Adrenal gland (tissue), 12 donors: ENCODE data around the gene IBSP. TPM values are rescaled to one million over a fixed set of nuclear protein-coding genes. Genes with fewer than 3 reads are reported as not detected.
A peak's percentile ranks its signal among the peaks of the same experiment; 100 is the strongest.

ENCODE experiments used
- DNase-seq, 7 donors: peaks; one replicate each; pipeline ENCODE4 v3.0.0-alpha.2; 2019 to 2020
- H3K27ac ChIP-seq, 5 donors: fragments of 200-600 bp; sonication (generic) in 4 of 5; 1 replicate in 3 of 5; 2 replicates in 2 of 5; pipeline versions ENCODE4 v1.5.1 to v1.8.0; 2016 to 2020; ENCODE audit warnings: mild to moderate bottlenecking in 1 of 5
- H3K27me3 ChIP-seq: fragments of 200-600 bp; 2 replicates; pipeline ENCODE4 v1.8.0; 2021
- H3K36me3 ChIP-seq, 2 donors: fragments of 200-600 bp; replicated peaks in 1 of 2; 1 replicate in 1 of 2; 2 replicates in 1 of 2; pipeline versions ENCODE4 v1.5.1 to v1.8.0; 2018 to 2022
- H3K4me1 ChIP-seq, 2 donors: fragments of 200-600 bp; replicated peaks in 1 of 2; 1 replicate in 1 of 2; 2 replicates in 1 of 2; pipeline versions ENCODE4 v1.5.1 to v1.8.0; 2018 to 2021
- H3K4me3 ChIP-seq, 4 donors: fragments of 200-600 bp; sonication (generic) in 3 of 4; one replicate each; pipeline ENCODE4 v1.5.1; 2016 to 2018
- H3K9me3 ChIP-seq, 3 donors: fragments of 200-600 bp; sonication (generic) in 1 of 3; replicated peaks in 1 of 3; 1 replicate in 2 of 3; 2 replicates in 1 of 3; pipeline versions ENCODE4 v1.5.1 to v1.8.0; 2016 to 2021
- POLR2A ChIP-seq, 2 donors: fragments of 450-650 bp; IDR thresholded peaks; one replicate each; pipeline ENCODE4 v1.6.1; 2017; ENCODE audit warnings: antibody characterized with exemption in 2 of 2, mild to moderate bottlenecking in 2 of 2, moderate library complexity in 1 of 2
- WGBS, 4 donors: extraction: QIAGEN DNeasy Blood & Tissue Kit in 2 of 4; methylation state at CpG; one replicate each; pipeline versions ENCODE4 v1.1.5 to v1.1.7; 2013 to 2017; 5-methylcytosine and 5-hydroxymethylcytosine counted together
- intact Hi-C, 2 donors: fragments of 100-400 bp; cut with DNase I; formaldehyde crosslinking; loops; one replicate each; pipeline versions ENCODE4 v1.14.1 to v1.15.0; 2022 to 2023
- polyA plus RNA-seq, 3 donors: library from polyadenylated mRNA; stranded (reverse); fragments of 200-250 nt in 2 of 3; fragments of 350-450 nt in 1 of 3; fragmentation: Illumina TruSeq in 1 of 3; extraction: RNeasy Lipid Tissue Mini Kit (QIAGEN cat#74804) in 1 of 3; gene quantifications; one replicate each; pipeline ENCODE4 v1.2.3, GENCODE V29; 2013 to 2014
- total RNA-seq, 9 donors: library from RNA; depleted of rRNA in 4 of 9; stranded (reverse); fragments of >200 nt in 4 of 9; fragments of 120-200 nt in 1 of 9; fragmentation: NEBNext Ultra II Directional in 1 of 9; extraction: Animal tissue kit (Norgen Biotek cat#: 25700) in 1 of 9; gene quantifications; one replicate each; pipeline versions ENCODE4 v1.1.0 to v1.2.4, GENCODE V29; 2013 to 2023
- TF ChIP-seq, protein P1 (sequence below), 6 experiments: fragments of 450-650 bp in 4 of 6; fragments of 200-600 bp in 2 of 6; sonication (generic) in 1 of 6; IDR thresholded peaks; 1 replicate in 5 of 6; 2 replicates in 1 of 6; pipeline versions ENCODE4 v1.5.1 to v1.8.0; 2016 to 2021; ENCODE audit warnings: antibody characterized with exemption in 6 of 6, mild to moderate bottlenecking in 2 of 6, moderate library complexity in 1 of 6
- donor health status: healthy with polysubstance abuse.
- donor health status: Bipolar disorder and iron deficiency.
- donor health status: DM: yes; HTN: yes; CAD: no.
- donor health status: DM: no; HTN: no; CAD: no.
- donor health status: DM: no; HTN: no; CAD: no.
- donor health status: DM: yes; HTN: yes; CAD: no.

The IBSP gene
- total and polyA plus RNA-seq, 12 donors: not detected

DNA sequence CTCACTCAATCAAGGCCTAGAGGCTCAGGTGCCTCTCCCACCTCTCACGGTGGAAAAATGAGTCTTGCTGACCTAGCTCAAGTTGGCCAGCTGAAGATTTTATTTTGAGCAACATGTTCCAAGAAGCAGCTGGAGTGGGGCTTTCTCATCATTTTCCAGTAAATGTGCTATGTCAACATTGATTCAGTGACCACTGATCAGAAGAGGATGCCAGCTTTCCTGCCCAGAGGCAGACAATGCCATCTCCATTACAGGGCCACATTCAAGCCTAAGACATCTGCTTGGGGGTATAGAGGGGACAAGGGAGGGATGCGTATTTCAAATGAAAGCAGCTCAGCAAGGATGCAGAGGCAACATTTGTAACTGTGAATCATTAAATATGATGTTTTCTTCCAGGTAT is 36.4 kb downstream of the IBSP start:
- no peaks in the 10 kb centered on the region for H3K27me3 ChIP-seq
- 74 to 88% (median 82%) methylated on average over 2 of the region's 2 CpGs for WGBS, 4 donors
- intact Hi-C loops: loop anchor here (5.0 kb wide), 2 partner anchors 153 to 158 kb away; no protein-coding TSS in a partner anchor
- no peaks in the 10 kb centered on the region for H3K9me3 ChIP-seq
- peak overlapping the region in 1 of 5 donors; percentile 27 for H3K27ac ChIP-seq
- H3K4me3 ChIP-seq: no peak overlapping the region
- no peaks in the 10 kb centered on the region for H3K36me3 ChIP-seq
- H3K4me1 ChIP-seq: no peaks in the 10 kb centered on the region
- DNase-seq: no peak
- TF ChIP-seq, protein P1, sequence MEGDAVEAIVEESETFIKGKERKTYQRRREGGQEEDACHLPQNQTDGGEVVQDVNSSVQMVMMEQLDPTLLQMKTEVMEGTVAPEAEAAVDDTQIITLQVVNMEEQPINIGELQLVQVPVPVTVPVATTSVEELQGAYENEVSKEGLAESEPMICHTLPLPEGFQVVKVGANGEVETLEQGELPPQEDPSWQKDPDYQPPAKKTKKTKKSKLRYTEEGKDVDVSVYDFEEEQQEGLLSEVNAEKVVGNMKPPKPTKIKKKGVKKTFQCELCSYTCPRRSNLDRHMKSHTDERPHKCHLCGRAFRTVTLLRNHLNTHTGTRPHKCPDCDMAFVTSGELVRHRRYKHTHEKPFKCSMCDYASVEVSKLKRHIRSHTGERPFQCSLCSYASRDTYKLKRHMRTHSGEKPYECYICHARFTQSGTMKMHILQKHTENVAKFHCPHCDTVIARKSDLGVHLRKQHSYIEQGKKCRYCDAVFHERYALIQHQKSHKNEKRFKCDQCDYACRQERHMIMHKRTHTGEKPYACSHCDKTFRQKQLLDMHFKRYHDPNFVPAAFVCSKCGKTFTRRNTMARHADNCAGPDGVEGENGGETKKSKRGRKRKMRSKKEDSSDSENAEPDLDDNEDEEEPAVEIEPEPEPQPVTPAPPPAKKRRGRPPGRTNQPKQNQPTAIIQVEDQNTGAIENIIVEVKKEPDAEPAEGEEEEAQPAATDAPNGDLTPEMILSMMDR (IDR thresholded peaks at IDR 0.05): no peak
- no peak for TF ChIP-seq POLR2A (IDR thresholded peaks at IDR 0.05)

GRCh38 chr4:87838205-87838604 is 38.9 kb downstream of the IBSP start:
- Histone ChIP-seq H3K27ac (no peak overlapping the region), H3K36me3 (no peaks in the 10 kb centered on the region), H3K4me3 (no peak overlapping the region), H3K9me3 (no peaks in the 10 kb centered on the region), H3K4me1 (no peaks in the 10 kb centered on the region), H3K27me3 (no peaks in the 10 kb centered on the region)
- DNase-seq: no peak
- no peak for TF ChIP-seq POLR2A (IDR thresholded peaks at IDR 0.05)
- TF ChIP-seq, protein P1 (IDR thresholded peaks at IDR 0.05): peak in 3 of 6 experiments; percentile 17 to 26 (median 22)
- WGBS, 4 donors: 64 to 73% (median 69%) methylated on average over 6 of the region's 6 CpGs
- intact Hi-C loops: loop anchor here (5.0 kb wide), 2 partner anchors 156 to 161 kb away; no protein-coding TSS in a partner anchor

DNA sequence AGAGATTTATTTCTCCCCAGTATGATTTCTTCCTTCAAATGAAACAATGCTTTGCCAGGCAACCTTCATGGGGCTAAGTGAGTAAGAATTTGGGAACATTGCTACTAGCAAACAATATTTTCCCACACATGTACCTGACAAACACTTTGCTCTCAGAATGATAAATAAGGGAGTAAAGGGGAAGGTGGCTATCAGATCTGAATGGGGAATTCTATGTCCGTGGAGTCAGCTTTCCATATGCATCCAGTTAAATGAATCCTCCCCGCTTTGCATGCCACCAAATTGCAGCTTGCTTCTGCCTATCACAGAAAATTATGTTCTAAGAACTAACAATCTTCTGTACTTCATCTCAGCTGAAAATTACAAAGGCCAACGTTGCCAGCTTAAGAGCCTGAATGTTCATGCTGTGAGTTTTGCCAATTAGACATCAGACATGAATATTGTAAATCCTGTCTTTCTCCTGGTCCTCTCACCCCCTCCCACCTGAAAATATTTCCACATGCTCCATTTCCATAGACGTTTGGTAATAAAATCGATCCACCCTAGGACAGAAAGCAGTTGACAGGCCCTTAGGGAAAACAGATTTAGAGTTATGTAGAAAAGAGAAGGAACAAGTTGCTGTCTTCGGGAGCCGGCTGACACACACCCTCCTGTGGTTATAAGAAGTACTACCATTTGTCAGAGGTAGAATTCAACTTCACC is 39.7 kb downstream of the IBSP start:
- no peaks in the 10 kb centered on the region for H3K27me3 ChIP-seq
- TF ChIP-seq, protein P1 (IDR thresholded peaks at IDR 0.05): peak; percentile 65 to 77 (median 71)
- TF ChIP-seq POLR2A (IDR thresholded peaks at IDR 0.05): no peak
- no peaks in the 10 kb centered on the region for H3K9me3 ChIP-seq
- H3K4me1 ChIP-seq: no peaks in the 10 kb centered on the region
- H3K36me3 ChIP-seq: no peaks in the 10 kb centered on the region
- no peak overlapping the region for H3K27ac ChIP-seq
- DNase-seq: peak in 5 of 7 donors; percentile 38 to 71 (median 53)
- intact Hi-C loops: loop anchor here (5.0 kb wide), 2 partner anchors 157 to 162 kb away; no protein-coding TSS in a partner anchor
- WGBS, 4 donors: 28 to 30% (median 29%) methylated on average over 7 of the region's 7 CpGs
- H3K4me3 ChIP-seq: no peak overlapping the region

- TF ChIP-seq, protein P1 (IDR thresholded peaks at IDR 0.05): no peak
- no peak for TF ChIP-seq POLR2A (IDR thresholded peaks at IDR 0.05)
- H3K4me1 ChIP-seq: no peaks in the 10 kb centered on the region
- no peaks in the 10 kb centered on the region for H3K36me3 ChIP-seq
- 0 to 4% (median 1%) methylated on average over 1 of the region's 1 CpG for WGBS, 4 donors
- no peak overlapping the region for H3K27ac ChIP-seq
- no peak overlapping the region for H3K4me3 ChIP-seq
- no peaks in the 10 kb centered on the region for H3K9me3 ChIP-seq
- no peaks in the 10 kb centered on the region for H3K27me3 ChIP-seq
- DNase-seq: no peak
- intact Hi-C loops: loop anchor here (5.0 kb wide), 2 partner anchors 157 to 162 kb away; no protein-coding TSS in a partner anchor
These were observed 40.2 kb downstream of the IBSP start for GRCh38 chr4:87839592-87839946.
